NT2/D1 (cell line): ENCODE results near the gene SYNRG.

Experiments used
- YY1 ChIP-seq: IDR thresholded peaks from 2 replicates; pipeline ENCODE4 v1.6.1; 2011; ENCODE audit not compliant: insufficient read length, insufficient read depth
- ZNF274 ChIP-seq: IDR thresholded peaks from 2 replicates; pipeline ENCODE4 v1.6.1; 2011; ENCODE audit warnings: mild to moderate bottlenecking, low read depth, low read length

GRCh38 chr17:37564252-37564651, 45.0 kb downstream of the SYNRG start:
- TF ChIP-seq YY1 (no peak), ZNF274 (no peak)
